Measurements from ENCODE around the gene CD81. TPM values are rescaled to one million over a fixed set of nuclear protein-coding genes. Genes with fewer than 3 reads are reported as not detected.

The CD81 gene
- total and polyA plus RNA-seq, 10 of the 15 experiments (the other 5 are each of a cell fraction or from before 2014, with no cell fraction given): 2.0 to 145 (median 57.2) TPM

DNA sequence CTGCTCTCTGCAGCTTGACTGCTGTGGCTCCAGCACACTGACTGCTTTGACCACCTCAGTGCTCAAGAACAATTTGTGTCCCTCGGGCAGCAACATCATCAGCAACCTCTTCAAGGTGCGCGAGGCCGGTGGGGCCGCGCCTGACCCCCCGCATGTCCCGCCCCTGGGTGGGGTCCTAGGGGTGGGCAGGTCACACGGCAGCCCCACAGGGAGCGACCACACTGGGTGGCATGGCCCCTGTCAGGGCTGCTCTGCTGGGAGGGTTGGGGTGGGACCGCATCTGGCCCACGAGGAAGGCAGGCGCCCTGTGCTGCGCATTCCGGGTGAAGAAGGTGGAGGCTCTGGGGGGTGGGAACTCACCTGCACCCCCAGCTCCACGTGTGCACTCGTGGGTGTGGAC lies 18.7 kb downstream of the CD81 start:
- Histone ChIP-seq H3K9ac (ENCODE audit: control insufficient read depth, insufficient read depth, low read length) (no peak overlapping the region), H3K4me2 (ENCODE audit: control insufficient read depth, insufficient read depth) (no peak overlapping the region), H3K27ac (ENCODE audit: control insufficient read depth, insufficient read depth) (no peak overlapping the region), H2AFZ (ENCODE audit: control insufficient read depth, low read depth, low read length) (no peak overlapping the region), H3K9me3 (replicated peaks; ENCODE audit: control insufficient read depth, insufficient read depth, low read length) (no peaks in the 10 kb centered on the region), H3K79me2 (ENCODE audit: control insufficient read depth, insufficient read depth, low read length) (peaks cover 11% of the 10 kb centered on the region), H3K27me3 (replicated peaks in 1 of 2; ENCODE audit: control insufficient read depth in 2 of 2, insufficient read depth in 2 of 2, low read length in 1 of 2) (no peaks in the 10 kb centered on the region), H3K4me3 (no peak overlapping the region), H3K36me3 (ENCODE audit: control insufficient read depth in 2 of 2, insufficient read depth in 2 of 2, low read length in 1 of 2) (peaks cover 0 to 51% of the 10 kb centered on the region in 2 experiments; a peak in 3 of 4 replicates), H4K20me1 (ENCODE audit: control insufficient read depth, insufficient read depth) (no peaks in the 10 kb centered on the region; the same call in 1 of the 2 replicates), H3K4me1 (ENCODE audit: control insufficient read depth, insufficient read depth, low read length) (peaks cover 21% of the 10 kb centered on the region)
- RAD21 ChIA-PET (ENCODE audit: unreplicated experiment): no interaction called here
- POLR2A ChIA-PET: no interaction called here
- CTCF ChIA-PET: no interaction called here
- FAIRE-seq: no peak
- TF ChIP-seq ZNF24 (IDR thresholded peaks at IDR 0.05) (no peak), SUZ12 (IDR thresholded peaks at IDR 0.05; ENCODE audit: unreplicated experiment) (no peak), EGR1 (IDR thresholded peaks at IDR 0.05; ENCODE audit: borderline replicate concordance in 1 of 2, low read depth in 2 of 2, low read length in 2 of 2) (no peak), RUNX3 (IDR thresholded peaks at IDR 0.05; ENCODE audit: low read length) (no peak), SUPT20H (IDR thresholded peaks at IDR 0.05; ENCODE audit: borderline replicate concordance, control insufficient read depth, low read depth, low read length) (no peak), CHD4 (IDR thresholded peaks at IDR 0.05) (no peak), CBX3 (IDR thresholded peaks at IDR 0.05; ENCODE audit: borderline replicate concordance, low read depth) (no peak), HCFC1 (IDR thresholded peaks at IDR 0.05; ENCODE audit: low read length) (no peak), ZNF384 (IDR thresholded peaks at IDR 0.05; ENCODE audit: borderline replicate concordance, low read depth, low read length) (no peak)
- TF ChIP-seq, protein P1, sequence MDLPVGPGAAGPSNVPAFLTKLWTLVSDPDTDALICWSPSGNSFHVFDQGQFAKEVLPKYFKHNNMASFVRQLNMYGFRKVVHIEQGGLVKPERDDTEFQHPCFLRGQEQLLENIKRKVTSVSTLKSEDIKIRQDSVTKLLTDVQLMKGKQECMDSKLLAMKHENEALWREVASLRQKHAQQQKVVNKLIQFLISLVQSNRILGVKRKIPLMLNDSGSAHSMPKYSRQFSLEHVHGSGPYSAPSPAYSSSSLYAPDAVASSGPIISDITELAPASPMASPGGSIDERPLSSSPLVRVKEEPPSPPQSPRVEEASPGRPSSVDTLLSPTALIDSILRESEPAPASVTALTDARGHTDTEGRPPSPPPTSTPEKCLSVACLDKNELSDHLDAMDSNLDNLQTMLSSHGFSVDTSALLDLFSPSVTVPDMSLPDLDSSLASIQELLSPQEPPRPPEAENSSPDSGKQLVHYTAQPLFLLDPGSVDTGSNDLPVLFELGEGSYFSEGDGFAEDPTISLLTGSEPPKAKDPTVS (IDR thresholded peaks at IDR 0.05; ENCODE audit: low read depth, low read length): no peak
- TF ChIP-seq, protein P2, sequence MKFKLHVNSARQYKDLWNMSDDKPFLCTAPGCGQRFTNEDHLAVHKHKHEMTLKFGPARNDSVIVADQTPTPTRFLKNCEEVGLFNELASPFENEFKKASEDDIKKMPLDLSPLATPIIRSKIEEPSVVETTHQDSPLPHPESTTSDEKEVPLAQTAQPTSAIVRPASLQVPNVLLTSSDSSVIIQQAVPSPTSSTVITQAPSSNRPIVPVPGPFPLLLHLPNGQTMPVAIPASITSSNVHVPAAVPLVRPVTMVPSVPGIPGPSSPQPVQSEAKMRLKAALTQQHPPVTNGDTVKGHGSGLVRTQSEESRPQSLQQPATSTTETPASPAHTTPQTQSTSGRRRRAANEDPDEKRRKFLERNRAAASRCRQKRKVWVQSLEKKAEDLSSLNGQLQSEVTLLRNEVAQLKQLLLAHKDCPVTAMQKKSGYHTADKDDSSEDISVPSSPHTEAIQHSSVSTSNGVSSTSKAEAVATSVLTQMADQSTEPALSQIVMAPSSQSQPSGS (IDR thresholded peaks at IDR 0.05; ENCODE audit: low read length): no peak
- TF ChIP-seq, protein P3, sequence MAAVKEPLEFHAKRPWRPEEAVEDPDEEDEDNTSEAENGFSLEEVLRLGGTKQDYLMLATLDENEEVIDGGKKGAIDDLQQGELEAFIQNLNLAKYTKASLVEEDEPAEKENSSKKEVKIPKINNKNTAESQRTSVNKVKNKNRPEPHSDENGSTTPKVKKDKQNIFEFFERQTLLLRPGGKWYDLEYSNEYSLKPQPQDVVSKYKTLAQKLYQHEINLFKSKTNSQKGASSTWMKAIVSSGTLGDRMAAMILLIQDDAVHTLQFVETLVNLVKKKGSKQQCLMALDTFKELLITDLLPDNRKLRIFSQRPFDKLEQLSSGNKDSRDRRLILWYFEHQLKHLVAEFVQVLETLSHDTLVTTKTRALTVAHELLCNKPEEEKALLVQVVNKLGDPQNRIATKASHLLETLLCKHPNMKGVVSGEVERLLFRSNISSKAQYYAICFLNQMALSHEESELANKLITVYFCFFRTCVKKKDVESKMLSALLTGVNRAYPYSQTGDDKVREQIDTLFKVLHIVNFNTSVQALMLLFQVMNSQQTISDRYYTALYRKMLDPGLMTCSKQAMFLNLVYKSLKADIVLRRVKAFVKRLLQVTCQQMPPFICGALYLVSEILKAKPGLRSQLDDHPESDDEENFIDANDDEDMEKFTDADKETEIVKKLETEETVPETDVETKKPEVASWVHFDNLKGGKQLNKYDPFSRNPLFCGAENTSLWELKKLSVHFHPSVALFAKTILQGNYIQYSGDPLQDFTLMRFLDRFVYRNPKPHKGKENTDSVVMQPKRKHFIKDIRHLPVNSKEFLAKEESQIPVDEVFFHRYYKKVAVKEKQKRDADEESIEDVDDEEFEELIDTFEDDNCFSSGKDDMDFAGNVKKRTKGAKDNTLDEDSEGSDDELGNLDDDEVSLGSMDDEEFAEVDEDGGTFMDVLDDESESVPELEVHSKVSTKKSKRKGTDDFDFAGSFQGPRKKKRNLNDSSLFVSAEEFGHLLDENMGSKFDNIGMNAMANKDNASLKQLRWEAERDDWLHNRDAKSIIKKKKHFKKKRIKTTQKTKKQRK (IDR thresholded peaks at IDR 0.05; ENCODE audit: low read depth, low read length): no peak
- in situ Hi-C loops (cut with MboI): loop anchor here (25.0 kb wide), 1 partner anchor 1584 kb away; the partner anchor contains the start of genes PIDD1, PNPLA2 and RPLP2
- SMC1A ChIA-PET (ENCODE audit: uncharacterized antibody, unreplicated experiment): no interaction called here
- 91% methylated on average over 14 of the region's 17 CpGs for WGBS (ENCODE audit: insufficient coverage, insufficient replicate concordance, low lambda C conversion rate, missing lambda C conversion rate)
- BruUV-seq (replicated peaks): no TSS peak
- intact Hi-C loops (cut with micrococcal nuclease; ENCODE audit: unreplicated experiment): no loop called here
- ATAC-seq: no peak
- no peak for DNase-seq (ENCODE audit: low read depth, low spot score)

Data from GM12878 (cell line).